Stimulated activated CD8-positive, alpha-beta memory T cell treated with anti-CD3 and anti-CD28 coated beads, Interleukin-4, amount 100 ng/mL, for 4 hours (primary cell): ENCODE measurements around the gene ZNF324.
"Not testable (repeated sequence)": the region's sequence is repeated elsewhere in the genome, so short reads cannot be mapped to it uniquely, and the experiment has no call there.

ENCODE experiments used
- DNase-seq, 2 donors: peaks; one replicate each; pipeline ENCODE4 v3.0.0-alpha.2; 2020; ENCODE audit warnings: low read depth in 2 of 2, low spot score in 1 of 2

The ZNF324 gene

DNA sequence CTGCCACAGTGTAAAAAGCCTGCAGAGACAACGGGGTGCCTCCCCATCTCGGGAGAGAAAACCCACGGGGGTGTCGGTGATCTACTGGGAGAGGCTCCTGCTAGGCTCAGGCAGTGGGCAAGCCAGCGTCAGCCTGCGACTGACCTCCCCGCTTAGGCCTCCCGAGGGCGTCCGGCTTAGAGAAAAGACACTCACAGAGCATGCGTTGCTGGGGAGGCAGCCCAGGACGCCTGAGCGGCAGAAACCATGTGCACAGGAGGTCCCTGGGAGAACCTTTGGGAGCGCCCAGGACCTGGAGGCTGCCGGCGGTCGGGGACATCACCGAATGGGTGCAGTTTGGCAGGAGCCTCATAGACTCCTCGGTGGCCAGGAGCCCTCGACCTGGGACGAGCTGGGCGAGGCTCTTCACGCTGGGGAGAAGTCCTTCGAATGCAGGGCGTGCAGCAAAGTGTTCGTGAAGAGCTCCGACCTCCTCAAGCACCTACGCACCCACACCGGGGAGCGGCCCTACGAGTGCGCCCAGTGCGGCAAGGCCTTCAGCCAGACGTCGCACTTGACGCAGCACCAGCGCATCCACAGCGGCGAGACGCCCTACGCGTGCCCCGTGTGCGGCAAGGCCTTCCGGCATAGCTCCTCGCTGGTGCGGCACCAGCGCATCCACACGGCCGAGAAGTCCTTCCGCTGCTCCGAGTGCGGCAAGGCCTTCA lies 4.1 kb downstream of the ZNF324 start:
- not testable (repeated sequence) for DNase-seq

DNA sequence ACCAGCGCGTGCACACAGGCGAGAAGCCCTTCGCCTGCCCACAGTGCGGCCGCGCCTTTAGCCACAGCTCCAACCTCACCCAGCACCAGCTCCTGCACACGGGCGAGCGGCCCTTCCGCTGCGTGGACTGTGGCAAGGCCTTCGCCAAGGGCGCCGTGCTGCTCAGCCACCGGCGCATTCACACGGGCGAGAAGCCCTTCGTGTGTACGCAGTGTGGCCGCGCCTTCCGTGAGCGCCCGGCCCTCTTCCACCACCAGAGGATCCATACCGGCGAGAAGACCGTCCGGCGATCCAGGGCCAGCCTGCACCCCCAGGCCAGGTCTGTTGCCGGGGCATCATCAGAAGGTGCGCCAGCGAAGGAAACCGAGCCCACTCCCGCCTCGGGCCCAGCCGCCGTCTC lies 4.9 kb downstream of the ZNF324 start:
- no peak for DNase-seq

DNA sequence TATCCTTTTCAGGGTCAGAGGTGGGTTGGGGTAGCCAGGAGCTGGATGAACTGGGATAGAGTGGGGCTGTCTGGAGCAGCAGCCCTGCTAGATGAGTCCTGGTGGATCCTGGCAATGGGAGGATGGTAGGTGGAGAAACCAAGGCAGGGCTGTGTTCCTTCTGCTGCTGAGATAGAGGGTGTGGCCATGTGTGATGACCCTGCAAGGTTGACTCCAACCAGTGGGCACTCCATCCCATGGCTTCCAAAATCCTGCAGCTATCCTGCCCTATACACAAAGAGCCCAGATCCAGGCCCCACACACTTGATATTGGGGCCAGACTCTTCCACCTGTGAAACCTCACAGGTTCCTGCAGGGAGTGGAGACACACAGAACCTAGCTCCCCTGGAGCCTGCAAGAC lies 6.9 kb downstream of the ZNF324 start:
- no peak for DNase-seq

DNA sequence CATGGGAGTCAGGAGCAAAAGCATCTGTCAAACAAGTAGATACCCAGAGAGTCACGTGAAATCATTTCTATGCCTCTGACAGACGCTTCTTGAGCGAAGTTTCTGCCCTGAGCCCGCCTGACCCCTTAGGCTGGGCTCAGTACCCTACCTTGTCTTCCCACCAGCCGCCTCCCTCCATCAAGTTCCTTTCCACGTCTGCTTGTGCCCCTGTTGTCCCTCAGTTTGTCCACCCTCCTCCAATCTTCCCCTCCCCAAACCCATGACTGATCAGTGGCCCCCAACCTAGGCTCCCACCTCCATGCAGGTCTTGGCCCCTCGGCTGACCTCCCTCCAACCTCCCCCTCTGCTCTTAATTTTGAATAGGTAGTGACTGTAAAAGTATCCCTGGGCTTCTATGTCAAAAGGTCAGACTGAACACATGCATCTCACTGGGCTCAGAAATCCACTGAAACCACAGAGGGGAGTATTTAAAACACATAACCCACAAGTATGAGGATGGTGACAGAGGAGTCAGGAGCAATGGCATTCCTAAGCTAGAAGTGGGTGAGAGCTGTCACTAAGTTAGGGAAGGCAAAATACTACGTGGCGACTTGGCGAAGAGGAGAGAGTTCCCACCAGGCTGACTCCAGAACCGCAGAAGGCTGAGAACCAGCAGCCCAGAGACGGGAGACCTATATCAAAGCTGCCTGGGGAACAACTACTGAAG lies 7.6 kb downstream of the ZNF324 start:
- no peak for DNase-seq

DNA sequence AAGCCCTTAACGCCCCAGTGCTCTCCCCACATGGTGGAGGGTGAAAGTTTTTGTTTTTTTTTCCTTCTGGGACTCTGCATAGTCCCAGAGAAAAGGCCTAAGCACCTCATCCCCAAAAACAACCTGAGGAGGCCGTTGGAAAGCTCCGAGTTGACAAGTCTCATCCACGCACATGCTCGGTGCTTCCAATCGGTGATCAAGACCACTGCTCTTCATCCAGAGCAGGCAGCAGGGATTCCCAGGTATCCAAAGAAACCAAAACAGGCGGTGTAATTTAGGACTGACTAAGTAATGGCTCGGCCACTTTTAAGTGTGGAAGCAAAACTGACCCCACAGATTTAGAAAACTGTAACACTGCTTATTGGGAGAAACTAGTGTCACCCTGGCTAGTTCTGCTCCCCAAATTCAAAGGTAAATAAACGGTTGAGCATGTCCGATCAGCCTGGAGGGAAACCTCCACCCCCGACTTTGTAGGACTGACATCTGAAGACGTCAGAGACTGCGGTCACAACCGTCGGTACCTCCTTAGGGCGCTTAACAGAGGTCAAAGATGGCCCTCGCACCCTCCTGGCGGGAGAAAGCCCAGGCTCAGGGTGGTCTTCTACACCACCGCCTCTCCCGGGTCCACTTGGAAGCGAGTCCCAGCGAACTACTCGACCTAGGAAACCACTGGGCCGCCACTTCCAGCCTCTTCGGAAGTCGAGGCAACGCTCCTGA lies 8.3 kb downstream of the ZNF324 start:
- no peak for DNase-seq

DNA sequence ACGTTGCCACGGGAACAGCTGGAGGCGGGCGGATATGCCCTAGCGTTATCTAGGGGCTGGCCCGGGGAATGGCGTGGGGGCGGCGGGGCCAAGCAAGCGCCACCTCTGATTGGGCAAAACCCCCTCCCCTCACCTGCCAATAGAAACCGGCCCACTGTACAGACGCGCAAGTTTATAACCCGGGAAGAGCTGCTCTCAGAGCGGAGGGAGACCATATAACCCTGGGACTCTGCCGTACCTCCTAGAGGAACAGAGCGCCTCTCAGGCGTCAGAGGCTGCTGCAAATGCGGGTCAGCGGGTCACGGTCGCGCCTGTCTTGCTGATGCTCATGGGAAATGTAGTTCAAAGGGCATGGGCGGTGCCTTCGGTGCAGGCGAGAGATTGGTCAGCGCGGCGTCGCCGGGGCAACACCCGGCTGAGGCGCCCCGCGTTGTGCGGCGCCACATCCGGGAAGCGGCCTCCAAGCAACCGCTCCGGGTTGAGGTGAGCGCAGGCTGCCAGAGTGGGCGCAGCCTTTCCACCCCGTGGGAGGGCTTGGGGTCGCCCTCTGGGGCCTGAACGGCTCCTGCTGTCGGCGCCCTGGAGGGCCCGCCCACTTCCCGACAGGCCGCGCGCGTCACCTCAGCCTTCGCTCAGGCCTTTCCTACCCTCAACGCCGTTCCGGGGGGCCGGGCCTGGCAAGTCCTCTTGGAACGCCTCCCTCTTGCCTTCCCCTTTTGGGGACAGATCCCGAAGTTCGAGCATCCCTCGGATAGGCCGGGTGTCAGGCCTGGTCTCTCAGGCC lies 9.0 kb downstream of the ZNF324 start, which contains the start of gene ZNF446:
ZNF446 (plus strand) TSS at position 639 of the 784 bp plus-strand sequence. CDS start 867 bp downstream, outside the sequence.
- DNase-seq = peak; percentile 88 to 94

DNA sequence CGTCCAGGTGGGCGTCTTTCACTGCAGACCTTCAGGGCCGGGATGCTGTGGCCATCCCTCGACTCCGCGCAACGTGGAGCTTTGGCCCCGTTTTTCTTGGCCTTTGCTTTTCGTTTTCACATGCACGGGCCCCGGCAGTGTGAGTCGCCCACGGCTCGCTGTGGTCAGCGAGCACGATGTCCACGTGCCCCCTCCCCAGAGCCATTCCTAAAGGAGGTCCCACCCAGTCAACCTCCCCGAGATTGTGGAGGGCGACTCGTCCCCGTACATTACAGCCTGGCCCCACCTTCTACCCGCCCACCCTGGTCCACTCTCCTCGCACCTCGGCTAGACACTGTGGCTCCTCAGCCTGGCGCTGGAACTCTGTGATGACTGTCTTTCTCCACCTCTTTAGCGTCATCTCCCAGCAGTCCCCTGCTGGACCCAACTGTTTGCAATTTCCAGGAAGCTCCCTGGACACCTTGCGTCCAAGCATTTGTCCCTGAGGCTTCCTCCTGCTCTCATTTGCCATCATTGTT lies 9.7 kb downstream of the ZNF324 start:
- no peak for DNase-seq

DNA sequence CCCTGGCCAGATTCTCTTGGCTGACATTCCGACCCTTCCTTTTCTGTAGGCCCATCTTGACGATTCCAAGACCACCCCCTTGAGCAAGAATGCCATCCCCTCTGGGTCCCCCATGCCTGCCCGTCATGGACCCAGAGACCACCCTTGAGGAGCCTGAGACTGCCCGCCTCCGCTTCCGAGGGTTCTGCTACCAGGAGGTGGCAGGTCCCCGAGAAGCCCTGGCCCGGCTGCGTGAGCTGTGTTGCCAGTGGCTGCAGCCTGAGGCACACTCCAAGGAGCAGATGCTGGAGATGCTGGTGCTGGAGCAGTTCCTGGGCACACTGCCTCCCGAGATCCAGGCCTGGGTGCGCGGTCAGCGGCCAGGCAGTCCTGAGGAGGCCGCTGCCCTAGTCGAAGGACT lies 10.2 kb downstream of the ZNF324 start:
- no peak for DNase-seq

DNA sequence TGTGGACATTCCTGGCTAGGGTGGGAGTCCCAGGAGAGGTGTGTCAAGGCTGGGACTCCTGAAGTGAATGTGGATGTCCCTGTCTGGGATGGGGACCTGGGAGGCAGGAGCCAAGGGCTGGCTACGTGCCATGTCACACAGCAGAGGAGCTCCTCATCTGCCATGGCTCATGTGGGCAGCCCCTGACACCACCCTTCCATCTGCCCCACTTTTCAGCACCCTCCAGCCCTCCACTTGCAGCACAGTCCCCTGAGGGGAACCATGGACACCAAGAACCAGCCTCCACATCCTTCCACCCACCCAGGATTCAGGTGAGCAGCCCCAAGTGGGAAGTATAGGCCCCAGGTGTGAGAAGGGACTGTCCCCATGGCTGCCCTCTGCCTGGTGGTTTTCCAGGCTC lies 11.0 kb downstream of the ZNF324 start:
- DNase-seq = no peak

DNA sequence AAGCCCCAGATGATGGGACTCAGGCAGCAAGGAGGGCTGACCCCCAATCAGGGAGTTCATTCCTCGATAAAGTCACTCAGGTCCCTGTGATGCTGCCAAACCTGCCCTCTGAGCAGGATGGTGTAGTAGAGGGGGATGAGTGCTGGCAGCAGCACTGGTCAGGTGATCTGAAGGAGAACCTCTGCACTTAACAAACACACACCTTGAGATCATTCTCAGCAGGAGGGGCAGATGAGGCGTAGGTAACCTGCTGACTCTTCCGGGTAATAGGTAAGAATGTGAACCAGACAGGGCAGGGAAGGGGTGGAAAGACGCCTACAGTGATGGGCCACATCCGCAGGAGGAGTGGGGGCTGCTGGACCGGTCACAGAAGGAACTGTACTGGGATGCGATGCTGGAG lies 12.4 kb downstream of the ZNF324 start:
- DNase-seq = no peak

DNA sequence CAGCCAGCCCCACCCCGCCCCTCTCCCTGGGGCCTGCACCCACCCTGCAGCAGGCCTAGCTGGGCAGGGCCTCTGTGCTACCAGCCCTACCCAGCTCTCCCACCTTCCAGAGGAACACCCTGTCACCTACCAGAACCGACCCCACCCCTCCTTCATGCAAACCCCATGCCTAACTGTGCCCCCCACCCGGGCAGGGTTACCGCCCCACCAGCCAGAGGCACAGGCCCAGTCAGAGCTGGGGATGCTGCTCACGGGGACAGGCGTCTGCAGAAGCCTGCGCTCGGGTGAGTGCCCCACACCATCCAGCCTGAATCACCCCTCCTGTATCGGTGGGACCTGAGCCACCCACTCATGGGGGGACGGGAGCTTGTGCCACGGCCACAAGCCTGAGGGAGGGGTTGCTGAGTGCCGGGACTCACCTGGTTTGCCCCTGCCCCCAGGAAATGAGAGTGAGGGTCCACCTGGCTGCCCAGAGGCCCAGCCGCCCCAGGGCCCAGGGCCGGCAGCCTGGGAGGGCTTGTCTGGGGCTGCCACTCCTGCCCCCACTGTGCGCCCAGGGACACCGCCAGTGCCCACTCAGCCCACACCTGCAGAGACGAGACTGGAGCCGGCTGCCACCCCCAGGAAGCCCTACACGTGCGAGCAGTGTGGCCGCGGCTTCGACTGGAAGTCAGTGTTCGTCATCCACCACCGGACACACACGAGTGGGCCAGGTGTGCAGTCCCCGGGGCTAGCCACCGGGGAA lies 13.0 kb downstream of the ZNF324 start:
- no peak for DNase-seq

DNA sequence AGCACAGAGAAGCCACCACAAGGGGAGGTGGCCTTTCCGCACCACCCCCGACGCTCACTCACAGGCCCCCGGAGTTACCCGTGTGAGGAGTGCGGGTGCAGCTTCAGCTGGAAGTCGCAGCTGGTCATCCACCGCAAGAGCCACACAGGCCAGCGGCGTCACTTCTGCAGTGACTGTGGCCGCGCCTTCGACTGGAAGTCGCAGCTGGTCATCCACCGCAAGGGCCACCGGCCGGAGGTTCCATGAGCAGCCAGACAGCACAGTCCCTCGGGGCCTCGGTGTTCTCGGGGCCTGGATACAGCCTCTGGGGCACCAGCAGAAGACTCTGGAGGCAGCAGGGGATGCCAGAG lies 13.6 kb downstream of the ZNF324 start:
- DNase-seq = no peak

DNA sequence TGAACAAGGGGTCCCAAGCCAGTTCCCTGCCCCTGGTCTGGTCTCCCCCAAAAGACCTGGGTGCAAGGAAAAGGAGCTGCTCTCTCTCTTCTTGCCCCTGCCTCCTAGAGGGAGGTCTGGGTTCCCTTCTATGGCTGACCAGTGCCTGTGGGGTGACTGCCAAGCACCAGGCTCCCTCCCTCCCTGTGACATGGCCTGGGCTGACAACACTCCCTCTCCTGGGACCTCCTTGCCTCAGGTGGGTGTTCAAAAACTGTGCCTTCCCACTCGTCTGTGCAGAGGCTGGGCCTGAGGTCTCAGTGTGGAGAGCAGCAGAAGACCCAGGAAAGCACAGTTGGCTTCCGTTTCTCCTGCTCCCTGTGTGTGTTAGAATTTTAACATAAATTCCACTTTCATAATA lies 14.0 kb downstream of the ZNF324 start:
- no peak for DNase-seq

DNA sequence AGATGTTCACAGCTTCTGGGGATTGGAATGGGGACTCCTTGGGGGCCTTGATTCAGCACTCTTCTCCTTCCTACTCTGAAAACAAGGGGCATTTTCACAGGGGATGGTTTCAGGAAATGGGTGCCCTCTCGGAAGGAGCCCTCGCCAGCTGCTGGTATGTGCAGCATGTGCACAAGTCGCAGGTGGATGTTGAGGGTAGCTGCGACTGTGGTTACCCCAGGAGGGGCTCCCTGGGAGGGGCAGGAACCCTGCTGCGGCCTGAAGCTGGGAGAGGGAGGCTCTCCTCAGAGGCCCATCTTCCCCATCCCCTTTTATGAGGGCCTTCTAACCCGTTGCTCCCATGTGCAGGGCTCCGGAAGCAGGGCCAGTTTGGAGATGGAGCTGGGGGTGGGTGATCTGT lies 15.5 kb downstream of the ZNF324 start:
- DNase-seq = no peak

DNA sequence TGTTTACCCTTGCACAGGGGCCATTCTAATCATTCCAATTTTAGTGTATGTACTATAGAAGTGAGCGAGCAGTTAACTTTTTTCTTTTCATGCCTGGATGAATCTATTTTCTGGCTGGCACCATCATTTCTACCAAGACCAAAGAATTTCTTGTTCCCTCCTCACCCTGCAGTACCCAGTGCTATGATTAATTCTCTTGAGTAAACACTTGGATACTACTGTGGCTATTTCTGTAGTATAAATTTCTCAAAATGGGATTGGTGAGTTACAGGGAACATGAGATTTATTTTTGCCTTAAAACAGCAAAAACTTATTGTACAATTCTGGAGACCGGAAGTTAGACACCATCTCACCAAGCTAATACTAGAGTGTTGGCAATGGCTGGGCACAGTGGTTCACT lies 16.9 kb downstream of the ZNF324 start:
- no peak for DNase-seq

DNA sequence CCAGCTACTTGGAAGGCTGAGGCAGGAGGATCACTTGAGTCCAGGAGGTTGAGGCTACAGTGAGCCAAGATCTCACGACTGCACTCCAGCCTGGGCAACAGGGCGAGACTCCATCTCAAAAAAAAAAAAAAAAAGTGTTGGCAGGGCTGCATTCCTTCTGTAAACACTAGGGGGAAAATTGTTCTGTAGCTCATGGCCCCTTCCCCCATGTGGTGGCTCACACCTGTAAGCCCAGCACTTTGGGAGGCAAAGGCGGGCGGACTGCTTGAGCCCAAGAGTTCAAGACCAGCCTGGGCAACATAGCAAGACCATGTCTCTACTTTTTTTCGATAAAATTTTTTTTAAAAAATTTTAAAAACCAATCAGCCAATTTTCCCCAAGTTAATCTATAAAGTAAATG lies 17.5 kb downstream of the ZNF324 start:
- not testable (repeated sequence) for DNase-seq

DNA sequence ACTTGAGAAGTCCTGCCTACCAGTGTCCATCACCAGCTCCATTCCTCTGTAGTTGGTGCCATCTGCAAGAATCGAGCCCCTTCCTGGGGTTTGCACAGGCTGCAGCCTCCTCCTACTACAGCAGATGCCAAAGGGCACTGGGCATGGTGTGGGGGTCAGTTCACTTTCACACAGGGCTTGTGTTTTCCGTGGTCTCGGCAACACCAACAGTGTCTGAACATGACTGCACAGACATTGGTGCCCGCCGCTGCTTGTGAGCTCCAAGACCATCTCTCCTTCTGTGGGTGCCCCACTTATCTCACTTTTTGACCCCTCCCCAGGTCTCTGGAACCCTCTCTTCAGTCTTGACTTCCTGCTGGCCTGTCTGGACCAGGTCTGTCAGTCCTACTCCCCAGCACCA lies 24.5 kb downstream of the ZNF324 start:
- DNase-seq = no peak

DNA sequence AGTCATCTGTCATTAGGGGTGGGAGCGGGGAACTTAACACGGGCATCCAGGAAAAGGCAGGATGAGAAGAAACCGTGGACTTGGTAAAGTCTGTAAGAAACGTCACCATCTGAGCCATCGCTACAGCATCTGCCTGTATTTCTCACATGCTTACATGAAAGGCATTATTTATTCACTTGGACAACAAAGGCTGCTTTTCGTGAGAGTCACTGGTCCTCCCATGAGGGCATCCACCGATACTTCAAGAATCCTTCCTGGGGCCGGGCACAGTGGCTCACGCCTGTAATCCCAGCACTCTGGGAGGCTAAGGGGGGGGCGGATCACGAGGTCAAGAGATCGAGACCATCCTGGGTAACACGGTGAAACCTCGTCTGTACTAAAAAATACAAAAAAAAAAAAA lies 25.4 kb downstream of the ZNF324 start:
- DNase-seq = no peak

DNA sequence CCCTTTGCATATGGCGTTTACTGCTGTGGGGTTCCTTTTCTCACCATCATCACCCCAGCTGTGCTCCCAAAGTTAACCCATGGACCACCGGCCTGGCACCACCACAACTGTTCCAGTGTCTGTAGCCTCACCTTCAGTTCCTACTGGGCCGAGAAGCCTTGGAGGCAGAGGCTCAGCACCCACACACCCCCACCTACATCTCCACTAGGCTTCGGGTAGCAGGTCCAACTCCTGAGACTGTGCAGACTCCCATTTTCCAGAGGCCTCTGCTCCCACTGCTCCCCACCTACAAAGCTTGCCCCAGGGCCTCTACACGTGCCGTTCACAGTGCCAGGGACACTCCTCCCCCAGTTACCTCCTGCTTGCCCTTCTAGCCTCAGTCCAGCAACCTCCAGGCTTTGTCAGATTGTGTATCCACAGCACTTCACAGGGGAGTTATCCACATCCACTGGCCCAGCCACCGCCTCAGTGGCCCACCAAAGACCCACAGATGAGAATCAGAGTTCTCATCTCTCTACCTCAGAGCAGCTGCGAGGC lies 30.8 kb downstream of the ZNF324 start:
- DNase-seq = no peak

DNA sequence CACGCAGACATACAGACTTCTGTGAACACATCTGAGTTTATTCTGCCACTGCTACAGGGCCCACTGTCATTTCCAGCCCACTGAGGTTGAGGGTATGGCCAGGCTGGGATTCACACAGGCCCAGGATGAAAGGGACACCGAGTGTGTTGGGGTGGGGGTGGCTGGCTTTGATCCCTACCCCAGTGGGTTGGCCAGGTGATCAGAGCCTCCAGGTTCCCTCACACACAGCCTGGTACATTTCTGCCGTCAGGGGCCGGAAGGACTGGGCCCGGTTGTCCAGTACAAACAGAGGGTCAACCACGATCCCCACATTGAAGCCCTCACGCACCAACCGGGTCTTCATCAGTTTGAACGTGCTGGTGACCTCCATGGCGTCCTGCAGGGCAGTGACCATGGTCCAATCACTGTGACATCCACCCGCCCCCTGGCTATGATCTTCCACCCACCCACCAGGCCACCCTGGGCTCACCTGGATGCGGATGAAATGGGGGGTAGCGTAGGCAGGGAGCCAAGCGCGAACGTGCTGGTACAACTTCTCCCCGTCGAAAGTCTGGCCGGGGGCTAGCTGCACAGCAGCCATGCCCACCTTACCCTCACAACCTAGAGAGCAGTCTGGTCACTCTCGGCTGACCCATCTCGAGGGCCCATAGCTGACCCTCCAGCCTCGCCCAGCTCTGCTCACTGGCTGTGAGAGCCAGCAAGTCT lies 31.6 kb downstream of the ZNF324 start:
- DNase-seq = no peak
